NOMO-1 (cell line): ENCODE results near the gene ABCA2.
A peak's percentile ranks its signal among the peaks of the same experiment; 100 is the strongest.

Experiments
- DNase-seq, 2 experiments: peaks; one replicate each; lab custom pipeline; 2025; ENCODE audit not compliant: unreplicated experiment in 2 of 2; lab: John Stamatoyannopoulos, UW

The ABCA2 gene

DNA sequence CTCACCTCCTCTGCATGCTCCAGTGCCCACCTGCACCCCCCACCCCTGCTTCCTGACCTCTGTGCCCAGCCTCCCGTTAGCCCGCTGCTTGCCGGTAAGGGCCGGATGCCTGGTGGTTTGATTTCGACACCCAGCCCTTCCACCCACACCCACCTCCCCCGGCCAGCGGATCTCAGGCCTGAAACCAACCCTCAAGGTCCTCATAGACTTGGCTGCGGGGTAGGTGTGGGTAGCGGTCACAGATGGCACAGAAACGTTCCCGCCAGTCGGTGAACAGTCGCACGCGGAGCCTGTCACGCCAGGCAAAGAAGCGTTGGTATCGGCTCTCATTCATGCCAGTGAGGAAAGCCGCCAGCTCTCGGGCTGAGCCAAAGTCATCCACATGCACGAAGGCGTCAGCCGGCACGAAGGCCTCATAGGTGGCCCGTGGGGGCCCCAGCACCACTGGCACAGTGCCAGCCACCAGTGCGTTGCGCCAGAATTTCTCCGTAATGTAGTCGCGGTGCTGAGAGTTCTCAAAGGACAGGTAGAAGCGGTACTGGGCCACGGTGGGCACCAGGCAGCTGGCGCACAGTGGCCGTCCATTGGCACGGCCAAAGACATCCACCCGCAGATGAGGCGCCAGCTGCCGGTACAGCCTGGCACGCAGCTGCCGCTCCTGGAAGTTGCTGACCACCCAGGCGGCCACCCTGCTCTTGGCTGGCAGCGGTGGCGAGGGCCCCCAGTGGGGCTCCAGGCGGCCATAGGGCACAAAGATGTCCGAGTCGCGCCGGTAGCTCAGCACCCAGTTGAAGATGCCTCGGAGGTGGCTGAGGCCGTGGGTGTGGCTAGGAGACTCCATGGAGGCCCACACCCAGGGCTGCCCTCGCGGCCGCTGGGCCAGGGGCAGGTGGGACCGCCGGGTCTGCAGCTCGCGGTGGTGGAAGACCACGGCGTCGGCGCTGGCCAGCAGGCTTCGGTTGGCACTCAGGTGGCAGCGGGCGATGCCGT, 2.8 kb upstream of the ABCA2 start:
- DNase-seq, result peak; percentile 87 to 95

DNA sequence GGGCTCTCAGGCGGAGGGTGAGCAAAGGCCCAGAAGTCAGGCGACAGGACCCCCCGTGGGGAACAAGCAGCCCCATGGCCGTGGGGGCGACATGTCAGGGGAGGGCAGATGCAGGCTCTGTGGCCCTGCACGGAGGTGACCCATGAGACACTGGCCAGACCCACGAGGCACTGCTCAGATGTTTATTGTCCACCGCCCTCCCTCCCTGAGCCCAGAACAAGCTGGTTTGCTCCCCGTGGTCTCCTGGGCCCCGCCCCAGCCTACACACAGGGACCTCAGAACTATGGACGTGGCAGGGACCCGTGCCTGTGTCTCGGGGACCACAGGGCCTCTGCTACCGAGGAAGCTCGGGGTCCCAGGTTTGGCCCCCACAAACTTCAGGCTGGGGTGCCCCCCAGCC, 2.0 kb upstream of the ABCA2 start:
- DNase-seq, result no peak

DNA sequence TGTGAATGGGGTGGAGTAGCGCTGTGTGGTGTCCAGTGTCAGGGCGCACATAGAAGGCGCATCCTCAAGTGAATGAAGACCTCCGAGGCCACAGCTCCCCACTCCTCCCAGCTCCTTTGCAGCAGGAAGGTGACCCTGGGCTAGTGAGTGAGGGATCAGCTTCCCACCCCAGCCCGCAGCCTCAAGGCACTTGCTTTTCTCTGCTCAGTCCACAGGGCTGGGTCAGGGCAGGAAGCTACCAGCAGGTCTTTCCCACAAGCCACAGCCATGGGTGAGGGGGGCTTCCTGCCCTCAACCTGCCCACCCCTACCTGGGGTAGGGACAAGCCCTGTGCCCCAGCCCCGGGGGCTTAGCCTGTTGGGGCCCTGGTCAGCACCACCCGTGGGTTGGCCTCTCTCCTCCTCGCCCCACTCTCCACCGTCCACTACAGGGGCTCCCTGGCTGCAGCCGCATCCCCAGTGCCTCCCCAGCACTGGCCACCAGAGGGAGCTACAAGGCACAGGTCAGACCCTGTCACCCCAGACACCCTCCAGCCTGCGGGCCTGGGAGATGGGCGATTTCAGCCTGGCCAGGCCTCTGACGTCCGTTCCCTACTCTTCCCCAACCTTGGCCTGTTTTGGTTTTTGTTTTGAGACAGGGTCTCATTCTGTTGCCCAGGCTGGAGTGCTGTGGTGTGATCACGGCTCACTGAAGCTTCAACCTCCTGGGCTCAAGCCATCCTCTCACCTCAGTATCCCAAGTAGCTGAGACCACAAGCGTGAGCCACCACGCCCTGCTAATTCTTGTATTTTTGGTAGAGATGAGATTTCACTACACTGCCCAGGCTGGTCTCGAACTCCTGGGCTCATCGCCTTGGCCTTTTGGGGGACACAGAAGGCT, 1.3 kb upstream of the ABCA2 start:
- DNase-seq, result peak; percentile 75 to 79

DNA sequence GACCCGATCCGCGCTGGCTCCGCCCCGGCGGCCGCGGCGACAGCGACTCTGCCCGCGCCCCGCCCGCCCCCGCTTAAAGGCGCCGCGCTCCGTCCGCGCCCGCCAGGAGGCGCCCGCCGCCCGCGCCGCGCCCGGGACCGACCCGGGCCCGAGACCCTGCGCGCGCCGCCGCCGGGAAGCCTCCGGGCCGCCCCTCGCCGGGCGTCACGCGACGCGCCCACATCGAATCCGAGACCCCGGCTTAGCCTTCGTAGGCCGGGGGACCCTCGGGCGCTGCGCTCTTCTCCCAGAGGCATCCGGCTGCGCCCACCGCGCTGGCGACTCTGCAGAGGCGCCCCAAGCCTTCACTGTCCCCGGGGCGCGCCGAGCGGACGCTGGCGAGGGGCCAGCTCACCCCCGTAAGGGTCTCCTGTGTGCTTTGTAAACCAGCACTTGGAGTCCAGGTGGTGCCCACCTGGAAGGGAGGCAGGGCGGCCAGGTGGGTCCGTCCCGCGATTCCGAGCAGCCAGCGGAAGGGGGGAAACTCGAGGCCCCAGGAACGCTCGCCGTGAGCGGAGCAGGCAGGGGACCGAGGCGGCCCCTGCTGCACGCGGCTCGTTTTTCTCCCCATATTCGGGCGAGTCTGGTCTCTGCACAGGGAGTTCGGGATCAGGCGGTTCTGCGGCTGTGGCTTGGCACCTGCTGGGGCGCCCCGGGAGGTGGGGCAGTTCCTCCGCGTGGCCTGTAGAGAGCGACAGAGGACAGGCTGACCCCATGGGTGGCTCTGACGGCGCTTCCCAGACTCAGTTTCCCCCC, 423 bp upstream of the ABCA2 start:
- peak; percentile 76 to 83 for DNase-seq

DNA sequence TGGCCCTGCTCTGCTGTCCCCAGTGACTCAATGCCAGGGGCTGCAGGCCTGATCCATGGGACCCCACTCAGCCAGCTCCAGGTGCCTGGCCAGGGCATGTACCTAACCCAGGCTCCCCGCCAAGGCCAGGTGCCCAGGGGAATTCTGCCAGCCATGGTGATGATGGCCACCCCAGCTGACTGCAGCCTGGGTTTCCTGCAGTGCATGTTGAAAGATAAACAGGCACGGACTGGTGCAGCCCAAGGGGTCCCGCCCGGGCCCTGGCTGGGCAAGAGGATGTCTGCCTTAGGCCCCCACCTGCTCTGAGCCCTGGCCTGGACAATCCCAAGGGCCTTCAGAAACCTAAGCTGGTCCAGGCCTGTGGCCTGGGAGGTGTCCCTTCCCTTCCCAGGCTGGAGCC, 1.2 kb downstream of the ABCA2 start:
- no peak for DNase-seq

DNA sequence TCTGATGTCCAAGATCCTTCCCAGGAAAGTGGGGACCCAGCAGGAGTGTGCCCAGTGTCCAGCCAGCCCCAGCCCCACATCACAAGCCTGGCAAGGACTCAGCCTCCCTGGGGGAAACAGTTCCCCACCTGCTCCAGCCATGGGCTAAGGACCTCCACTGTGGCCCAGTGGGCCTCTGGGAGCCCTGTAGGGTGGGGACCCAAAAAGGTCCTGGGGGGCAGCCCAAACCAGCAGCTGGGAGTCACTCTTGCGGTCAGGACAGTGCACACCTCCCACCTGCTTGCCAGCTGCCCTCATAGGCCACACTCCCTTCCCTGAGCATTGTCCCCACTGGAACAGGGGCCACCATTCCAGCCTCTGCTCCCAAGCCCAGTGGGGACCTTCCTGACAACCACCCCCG, 1.7 kb downstream of the ABCA2 start:
- DNase-seq, result no peak

DNA sequence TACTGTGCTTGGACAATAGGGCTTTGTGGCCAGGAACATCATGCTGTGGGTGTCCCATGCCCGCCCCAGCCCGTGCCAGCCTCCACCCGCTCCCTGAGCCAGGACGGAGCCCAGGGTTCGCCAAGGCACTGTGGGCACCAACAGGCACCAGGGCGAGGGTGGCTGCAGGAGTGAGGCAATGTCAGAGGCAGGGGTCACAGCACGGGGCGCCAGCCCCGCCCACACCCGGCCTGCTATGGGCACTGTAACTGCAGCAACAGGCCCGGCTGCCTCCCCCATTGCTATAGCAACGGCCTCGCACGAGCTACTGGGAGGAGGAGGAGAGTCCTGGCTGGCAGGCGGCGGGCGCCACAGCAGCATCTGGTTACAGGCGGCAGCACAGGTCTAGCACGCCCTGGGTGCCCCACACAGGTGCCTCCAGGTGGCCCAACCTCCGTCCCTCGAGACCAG, 2.5 kb downstream of the ABCA2 start:
- no peak for DNase-seq

DNA sequence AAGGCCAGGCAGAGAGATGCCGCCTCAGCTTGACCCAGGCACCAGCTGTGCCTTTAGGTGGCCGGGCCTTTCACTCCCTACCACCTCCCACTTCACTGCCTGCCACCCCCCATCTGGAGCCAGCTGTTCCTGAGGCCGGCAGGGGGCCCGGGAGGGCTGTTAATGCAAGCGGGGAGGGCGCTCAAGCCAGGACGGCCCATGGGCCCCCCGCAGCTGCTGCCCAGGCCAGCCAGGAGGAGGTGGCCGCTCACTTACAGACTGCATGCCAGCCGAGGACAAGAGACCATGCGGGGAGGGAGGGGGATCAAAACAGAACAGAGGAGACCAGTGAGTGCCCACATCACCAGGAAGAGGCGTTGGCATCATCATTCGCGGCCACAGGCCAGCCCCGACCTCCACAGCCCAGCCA, 4.5 kb downstream of the ABCA2 start:
- DNase-seq, result no peak

DNA sequence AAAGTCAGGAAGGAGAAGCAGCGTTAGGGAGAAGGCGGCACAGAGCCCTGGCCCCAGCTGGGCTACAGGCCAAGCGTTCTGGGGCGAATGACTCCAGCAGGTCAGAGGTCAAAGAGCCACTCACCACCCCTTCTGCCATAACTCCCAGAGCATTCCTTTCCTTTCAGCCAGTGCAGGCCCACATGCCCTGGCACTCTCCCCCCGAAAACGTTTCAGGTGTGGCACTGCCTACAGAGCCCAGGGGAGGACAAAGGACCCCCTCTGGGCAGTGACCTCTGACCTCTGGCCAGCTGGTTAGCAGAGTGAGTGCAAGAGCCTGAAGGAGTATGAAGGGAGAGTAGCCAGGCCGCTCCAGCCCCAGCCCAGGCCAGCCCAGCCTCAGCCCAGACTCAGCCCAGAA, 4.9 kb downstream of the ABCA2 start:
- no peak for DNase-seq

DNA sequence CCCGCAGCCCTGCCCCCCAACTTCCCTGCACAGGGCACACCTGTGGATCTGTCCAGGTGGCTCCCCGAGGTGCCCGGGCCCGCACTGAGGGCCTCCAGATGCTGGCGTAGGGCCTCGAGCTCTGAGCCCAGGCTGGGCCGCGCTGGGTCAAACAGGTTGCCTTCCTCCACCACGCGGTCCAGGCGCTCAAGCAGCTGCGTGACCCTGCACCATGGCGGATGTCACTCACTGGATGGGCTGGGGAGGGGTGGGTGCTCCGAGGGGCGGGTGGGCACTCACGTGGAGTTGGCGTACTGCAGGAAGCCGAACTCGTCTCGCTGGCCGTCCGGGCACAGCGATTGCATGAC, 5.4 kb downstream of the ABCA2 start:
- DNase-seq, result no peak

DNA sequence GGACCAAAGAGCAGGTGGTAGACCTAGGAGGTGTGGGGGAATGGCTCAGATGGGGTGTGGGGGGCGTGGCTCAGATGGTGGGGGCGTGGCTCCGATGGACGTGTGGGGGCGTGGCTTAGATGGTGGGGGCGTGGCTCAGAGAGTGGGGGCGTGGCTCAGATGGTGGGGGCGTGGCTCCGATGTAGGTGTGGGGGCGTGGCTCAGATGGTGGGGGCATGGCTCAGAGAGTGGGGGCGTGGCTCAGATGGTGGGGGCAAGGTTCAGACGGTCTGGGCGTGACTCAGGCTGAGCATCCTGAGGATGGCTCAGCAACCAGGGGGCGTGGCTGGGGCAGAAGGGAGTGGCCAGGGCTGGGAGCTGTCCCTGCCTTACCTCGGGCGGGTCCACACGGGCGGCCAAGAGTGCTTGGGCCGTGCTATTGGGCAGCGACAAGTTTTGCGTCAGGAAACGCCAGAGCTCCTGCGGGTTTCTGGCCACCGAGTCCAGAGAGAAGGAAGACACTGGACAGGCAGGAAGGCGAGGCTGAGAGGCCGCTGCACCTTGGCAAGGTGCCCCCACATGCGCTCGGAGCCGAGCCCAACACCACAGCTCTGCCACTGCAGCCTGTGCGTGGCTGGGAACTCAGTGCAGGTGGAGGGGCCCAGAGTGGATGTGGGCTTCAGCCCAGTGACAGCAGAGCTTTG, 5.9 kb downstream of the ABCA2 start:
- peak; percentile 71 to 72 for DNase-seq

DNA sequence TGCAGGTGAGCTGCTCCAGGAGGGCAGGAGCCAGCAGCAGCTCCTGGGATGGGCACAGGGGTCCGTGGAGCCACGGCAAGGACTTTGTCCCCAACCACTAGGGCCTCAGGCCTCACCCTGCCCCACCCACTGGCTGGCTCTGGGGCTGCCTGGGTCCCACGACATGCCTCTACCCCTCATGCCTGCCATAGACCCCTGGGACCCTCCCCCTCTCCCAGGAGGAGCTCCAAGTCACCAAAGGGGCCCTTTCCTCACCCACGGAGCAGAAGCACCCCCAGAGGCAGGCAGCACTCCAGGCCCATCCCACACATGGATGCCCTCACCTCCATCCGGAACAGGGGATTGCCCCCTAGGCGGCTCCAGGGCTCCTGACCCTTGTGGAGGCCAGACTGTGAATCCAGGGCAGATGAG, 6.5 kb downstream of the ABCA2 start:
- no peak for DNase-seq

DNA sequence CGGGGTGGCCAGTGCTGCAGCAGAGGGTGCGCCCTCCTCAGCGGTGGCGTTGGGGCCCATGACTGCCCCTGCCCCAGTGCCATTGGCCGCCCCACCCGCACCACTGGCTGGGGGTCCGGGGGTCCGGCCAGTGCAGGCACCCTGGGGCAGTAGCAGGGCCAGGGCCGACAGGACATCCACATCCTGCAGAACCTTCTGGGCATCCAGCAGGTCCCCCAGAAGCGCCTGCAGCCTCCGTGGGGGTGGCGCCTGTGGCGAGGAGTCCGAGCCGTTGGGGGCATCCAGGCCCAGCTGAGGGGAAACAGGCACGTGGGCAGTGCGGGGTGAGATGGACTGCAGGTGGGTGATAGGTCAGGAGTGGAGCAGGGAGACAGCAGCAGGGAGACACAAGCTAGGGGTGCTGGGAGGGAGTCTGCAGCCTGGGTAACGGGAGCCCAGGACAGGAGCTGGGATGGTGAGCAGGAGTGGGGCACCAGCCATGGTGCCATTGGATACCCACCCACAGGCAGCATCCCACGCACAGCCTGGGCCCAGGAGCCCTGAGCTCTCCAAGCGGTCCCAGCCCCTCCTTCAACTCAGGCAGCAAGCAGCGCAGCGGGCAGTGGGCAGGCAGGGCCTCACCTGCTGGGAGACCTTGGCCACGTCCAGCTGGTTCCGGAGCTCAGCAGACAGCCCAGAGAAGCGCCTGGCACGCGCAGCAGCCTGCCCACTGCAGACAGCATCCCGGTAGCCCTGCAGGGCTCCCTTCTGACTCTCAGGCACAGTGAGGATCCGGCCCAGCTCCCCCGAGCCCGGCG, 7.1 kb downstream of the ABCA2 start:
- no peak for DNase-seq

DNA sequence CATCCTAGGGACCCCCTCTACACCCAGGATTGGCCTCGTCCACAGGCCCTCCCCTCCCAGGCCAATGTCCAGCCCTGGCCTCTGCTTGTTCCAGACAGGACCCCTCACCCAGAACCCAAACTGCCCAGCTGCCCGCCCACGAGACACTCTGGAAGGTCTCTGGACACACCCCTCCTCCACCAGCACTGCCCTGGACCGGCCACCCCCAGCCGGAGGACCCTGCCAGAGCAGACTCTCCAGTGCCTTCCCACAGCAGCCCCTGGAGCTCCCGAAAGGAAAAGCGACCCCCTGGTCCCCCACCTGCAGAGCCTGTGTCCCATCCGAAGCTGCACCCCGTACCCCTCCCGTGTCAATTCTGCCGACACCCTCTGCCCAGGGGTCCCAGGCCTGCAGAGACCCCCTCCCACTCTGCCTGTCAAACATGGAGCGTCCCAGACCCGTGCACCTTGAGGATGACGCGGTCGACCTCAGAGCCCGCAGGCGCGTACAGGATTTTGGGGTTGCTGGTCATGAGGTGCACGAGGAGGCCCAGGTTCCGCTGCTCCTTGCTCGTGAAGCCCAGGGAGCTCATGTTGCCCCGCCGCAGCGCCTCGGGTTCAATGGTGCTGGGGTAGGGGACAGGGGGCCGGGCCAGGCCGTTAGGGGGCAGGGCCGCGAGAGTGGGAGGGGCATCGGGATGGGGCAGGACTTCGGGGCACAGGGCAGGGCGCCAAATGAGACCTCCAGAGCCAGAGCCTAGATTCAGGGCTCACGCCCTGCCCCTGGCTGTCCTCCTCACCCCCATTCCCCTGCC, 8.0 kb downstream of the ABCA2 start:
- no peak for DNase-seq

DNA sequence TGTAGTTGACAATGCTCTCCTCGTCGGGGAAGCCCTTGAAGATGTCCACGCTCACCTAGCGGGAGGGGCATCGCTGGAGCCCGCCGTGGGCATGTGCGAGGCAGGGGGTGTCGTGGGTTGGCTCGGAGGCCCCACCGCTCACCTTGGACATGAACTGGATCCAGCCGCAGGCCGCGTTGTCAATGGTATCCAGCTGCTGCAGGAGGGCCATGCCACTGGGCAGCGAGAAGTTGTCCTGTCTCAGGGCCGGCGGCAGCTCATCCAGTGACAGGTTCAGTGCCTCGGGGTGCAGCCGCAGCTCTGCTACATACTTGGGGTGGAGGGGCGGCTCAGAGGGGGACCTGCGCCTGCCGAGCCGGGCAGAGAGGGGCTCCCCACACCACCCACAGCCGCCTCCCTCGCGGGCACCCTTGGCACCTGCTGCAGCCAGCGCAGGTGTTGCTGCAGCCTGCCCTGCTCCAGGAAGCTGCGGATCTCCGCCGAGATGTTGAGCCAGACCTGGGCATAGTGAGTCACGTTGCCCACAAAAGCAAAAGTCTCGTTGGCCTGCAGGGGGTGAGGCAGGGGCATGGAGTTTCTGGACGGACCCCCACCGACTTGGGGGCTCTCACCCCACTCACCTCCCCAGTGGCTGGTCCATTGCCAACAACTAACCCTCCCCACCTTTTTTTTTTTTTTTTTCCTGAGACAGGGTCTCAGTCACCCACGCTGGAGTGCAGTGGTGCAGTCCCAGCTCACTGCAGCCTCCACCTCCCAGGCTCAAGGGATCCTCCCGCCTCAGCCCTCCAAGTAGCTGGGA, 9.1 kb downstream of the ABCA2 start:
- no peak for DNase-seq

DNA sequence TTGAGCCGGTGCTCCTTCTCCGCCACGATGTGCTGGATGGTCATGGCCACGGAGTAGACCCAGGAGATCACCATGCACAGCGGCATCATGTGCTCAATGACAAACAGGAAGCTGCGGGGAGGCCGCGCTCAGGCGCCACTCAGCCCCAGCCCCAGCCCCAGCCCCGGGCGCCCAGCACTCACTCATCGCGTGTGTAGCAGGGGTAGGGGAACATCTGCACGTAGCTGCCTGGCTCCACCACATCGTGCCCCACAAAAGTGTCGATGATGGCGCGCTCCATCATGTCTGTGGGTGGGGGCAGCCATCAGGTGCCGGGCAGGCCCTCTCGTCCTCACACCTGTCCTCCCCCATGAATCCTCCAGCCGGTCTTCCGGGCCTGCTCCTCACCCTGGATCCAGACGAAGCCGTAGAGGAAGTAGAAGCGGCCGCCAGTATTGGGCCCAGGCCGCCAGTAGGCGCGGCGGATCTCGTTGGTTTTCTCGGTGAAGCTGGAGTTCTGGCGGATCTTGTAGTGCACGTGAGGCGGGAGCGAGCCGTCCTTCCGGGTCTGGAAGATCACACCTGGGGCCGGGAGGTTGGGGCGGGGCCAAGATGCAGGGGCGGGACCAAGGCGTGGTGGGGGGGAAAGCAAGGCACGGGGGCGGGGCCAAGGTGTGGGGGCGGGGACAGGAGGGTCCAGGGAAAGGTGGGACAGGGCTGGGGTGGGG, 10.1 kb downstream of the ABCA2 start:
- DNase-seq, result no peak

DNA sequence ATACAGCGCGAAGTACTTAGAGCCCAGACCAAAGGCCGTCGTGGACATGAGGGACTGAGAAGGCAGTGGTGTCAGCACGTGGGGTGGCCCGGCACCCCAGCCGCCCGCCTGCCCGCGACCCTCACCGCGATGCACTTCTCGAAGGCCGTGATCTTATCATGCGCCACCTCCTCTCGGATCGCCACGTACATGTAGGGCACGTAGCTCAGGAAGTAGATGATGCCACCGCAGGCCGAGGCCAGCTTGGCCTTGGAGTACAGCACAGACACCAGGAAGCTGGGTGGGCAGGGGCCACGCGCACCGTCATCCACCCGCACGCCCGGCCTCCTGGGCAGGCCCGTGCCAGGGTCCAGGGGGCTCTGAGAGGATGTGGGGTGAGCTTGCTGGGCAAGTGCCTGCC, 11.0 kb downstream of the ABCA2 start:
- DNase-seq, result no peak
